CD4-positive, CD25-positive, alpha-beta regulatory T cell (primary cell): ENCODE data around the gene AKAP1. TPM values are rescaled to one million over a fixed set of nuclear protein-coding genes. Genes with fewer than 3 reads are reported as not detected.
A peak's percentile ranks its signal among the peaks of the same experiment; 100 is the strongest.

Experiments used
- ATAC-seq, 2 donors: fragments of 150-1000 bp; cut with Tn5 transposase; one replicate each; pipeline ENCODE4 v1.10.0; 2021; ENCODE audit warnings: low read depth in 2 of 2, moderate number of reproducible peaks in 2 of 2, moderate library complexity in 1 of 2
- DNase-seq, 3 donors: peaks; one replicate each; pipeline versions ENCODE4 v3.0.0 to v3.0.0-alpha.2; 2012 to 2022; ENCODE audit warnings: mixed read lengths in 1 of 3
- H3K27ac ChIP-seq: one replicate; pipeline ENCODE4 v1.7.0; 2013; ENCODE audit warnings: mild to moderate bottlenecking, low read length; ENCODE audit not compliant: insufficient read depth, poor library complexity, severe bottlenecking
- H3K27me3 ChIP-seq: one replicate; pipeline ENCODE4 v1.7.0; 2013; ENCODE audit warnings: low read length; ENCODE audit not compliant: control insufficient read depth, insufficient read depth
- H3K36me3 ChIP-seq: one replicate; pipeline ENCODE4 v1.7.0; 2013; ENCODE audit warnings: mild to moderate bottlenecking, low read length, moderate library complexity; ENCODE audit not compliant: control insufficient read depth, insufficient read depth
- H3K4me1 ChIP-seq: 2 replicates; pipeline ENCODE4 v1.7.0; 2013; ENCODE audit warnings: mild to moderate bottlenecking, low read length; ENCODE audit not compliant: insufficient read depth, control insufficient read depth, poor library complexity, severe bottlenecking
- H3K4me3 ChIP-seq: one replicate; pipeline ENCODE4 v1.7.0; 2013; ENCODE audit warnings: low read depth, mild to moderate bottlenecking, low read length, moderate library complexity
- H3K9me3 ChIP-seq, 2 experiments: 1 replicate in 1 of 2; 2 replicates in 1 of 2; pipeline ENCODE4 v1.7.0; 2013; ENCODE audit warnings: low read length in 2 of 2, mild to moderate bottlenecking in 1 of 2, moderate library complexity in 1 of 2; ENCODE audit not compliant: control insufficient read depth in 2 of 2
- H3K27ac Mint-ChIP-seq, 3 donors: one replicate each; pipeline ENCODE4 v1.8.0; 2020 to 2022; ENCODE audit warnings: mild to moderate bottlenecking in 3 of 3, mixed read lengths in 3 of 3, moderate library complexity in 2 of 3
- H3K27me3 Mint-ChIP-seq: one replicate; pipeline ENCODE4 v1.8.0; 2022; ENCODE audit warnings: mild to moderate bottlenecking, mixed read lengths
- H3K36me3 Mint-ChIP-seq: one replicate; pipeline ENCODE4 v1.8.0; 2020; ENCODE audit warnings: mixed read lengths
- H3K4me1 Mint-ChIP-seq, 4 donors: one replicate each; pipeline ENCODE4 v1.8.0; 2020 to 2022; ENCODE audit warnings: mixed read lengths in 4 of 4, mild to moderate bottlenecking in 1 of 4
- H3K4me3 Mint-ChIP-seq, 4 donors: one replicate each; pipeline ENCODE4 v1.8.0; 2020 to 2022; ENCODE audit warnings: mild to moderate bottlenecking in 4 of 4, mixed read lengths in 4 of 4, moderate library complexity in 3 of 4
- H3K9me3 Mint-ChIP-seq, 7 donors: one replicate each; pipeline ENCODE4 v1.8.0; 2020 to 2022; ENCODE audit warnings: mixed read lengths in 7 of 7, mild to moderate bottlenecking in 3 of 7, moderate library complexity in 2 of 7
- polyA plus RNA-seq, 4 donors: library from polyadenylated mRNA; unstranded; fragments of 300-500 nt; fragmentation: Illumina TruSeq; gene quantifications; one replicate each; pipeline ENCODE4 v1.2.3, GENCODE V29; 2021
- total RNA-seq: library from RNA; stranded (reverse); gene quantifications from one replicate; pipeline ENCODE4 v1.2.3, GENCODE V29; 2022

The AKAP1 gene
- total and polyA plus RNA-seq, 5 donors from 2014 or later = 9.8 to 27.8 (median 16.6) TPM

- H3K9me3 Mint-ChIP-seq = peaks cover 0 to 4% (median 0%) of the 10 kb centered on the region in 7 donors
- Histone ChIP-seq H3K36me3 (no peaks in the 10 kb centered on the region), H3K27ac (no peak overlapping the region), H3K4me1 (no peaks in the 10 kb centered on the region), H3K9me3 (no peaks in the 10 kb centered on the region), H3K27me3 (peaks cover 2% of the 10 kb centered on the region), H3K4me3 (no peak overlapping the region)
- H3K36me3 Mint-ChIP-seq = no peaks in the 10 kb centered on the region
- H3K27ac Mint-ChIP-seq = no peak overlapping the region
- H3K27me3 Mint-ChIP-seq = peaks cover 6% of the 10 kb centered on the region
- H3K4me1 Mint-ChIP-seq = no peaks in the 10 kb centered on the region
- H3K4me3 Mint-ChIP-seq = no peak overlapping the region
- no peak for DNase-seq
- ATAC-seq = no peak
Observed at GRCh38 chr17:57160624-57161023, 75.6 kb downstream of the AKAP1 start.

- no peak overlapping the region for H3K4me3 Mint-ChIP-seq
- no peaks in the 10 kb centered on the region for H3K36me3 Mint-ChIP-seq
- no peak overlapping the region for H3K27ac Mint-ChIP-seq
- H3K27me3 Mint-ChIP-seq = peaks cover 18% of the 10 kb centered on the region
- no peaks in the 10 kb centered on the region for H3K4me1 Mint-ChIP-seq
- Histone ChIP-seq H3K36me3 (no peaks in the 10 kb centered on the region), H3K4me1 (no peaks in the 10 kb centered on the region), H3K27ac (no peak overlapping the region), H3K9me3 (no peaks in the 10 kb centered on the region), H3K27me3 (peaks cover 5% of the 10 kb centered on the region), H3K4me3 (no peak overlapping the region)
- ATAC-seq = no peak
- no peak for DNase-seq
- peaks cover 0 to 5% (median 0%) of the 10 kb centered on the region in 7 donors for H3K9me3 Mint-ChIP-seq
Observed at GRCh38 chr17:57164814-57165213, 79.8 kb downstream of the AKAP1 start.

GRCh38 chr17:57165754-57166153, 80.7 kb downstream of the AKAP1 start:
- Mint-ChIP-seq H3K4me1 (no peaks in the 10 kb centered on the region), H3K27me3 (peaks cover 21% of the 10 kb centered on the region), H3K9me3 (peaks cover 0 to 5% (median 0%) of the 10 kb centered on the region in 7 donors), H3K4me3 (no peak overlapping the region), H3K27ac (peak overlapping the region in 1 of 3 donors; percentile 76), H3K36me3 (no peaks in the 10 kb centered on the region)
- DNase-seq = no peak
- peaks cover 5% of the 10 kb centered on the region for H3K27me3 ChIP-seq
- H3K4me1 ChIP-seq = no peaks in the 10 kb centered on the region
- H3K4me3 ChIP-seq = no peak overlapping the region
- no peak overlapping the region for H3K27ac ChIP-seq
- no peaks in the 10 kb centered on the region for H3K9me3 ChIP-seq
- ATAC-seq = no peak
- no peaks in the 10 kb centered on the region for H3K36me3 ChIP-seq

- no peak overlapping the region for H3K27ac Mint-ChIP-seq
- Histone ChIP-seq H3K36me3 (no peaks in the 10 kb centered on the region), H3K27ac (no peak overlapping the region), H3K4me1 (no peaks in the 10 kb centered on the region), H3K9me3 (no peaks in the 10 kb centered on the region), H3K27me3 (peaks cover 5% of the 10 kb centered on the region), H3K4me3 (no peak overlapping the region)
- DNase-seq (no peak), ATAC-seq (no peak)
- H3K9me3 Mint-ChIP-seq = peaks cover 0 to 5% (median 0%) of the 10 kb centered on the region in 7 donors
- no peaks in the 10 kb centered on the region for H3K36me3 Mint-ChIP-seq
- peaks cover 21% of the 10 kb centered on the region for H3K27me3 Mint-ChIP-seq
- no peak overlapping the region for H3K4me3 Mint-ChIP-seq
- H3K4me1 Mint-ChIP-seq = no peaks in the 10 kb centered on the region
Observed at GRCh38 chr17:57166803-57167202, 81.8 kb downstream of the AKAP1 start.

GRCh38 chr17:57168695-57169094, 83.6 kb downstream of the AKAP1 start:
- Histone ChIP-seq H3K4me1 (no peaks in the 10 kb centered on the region), H3K9me3 (no peaks in the 10 kb centered on the region), H3K27ac (no peak overlapping the region), H3K4me3 (no peak overlapping the region), H3K36me3 (no peaks in the 10 kb centered on the region), H3K27me3 (peaks cover 6% of the 10 kb centered on the region)
- no peaks in the 10 kb centered on the region for H3K4me1 Mint-ChIP-seq
- peaks cover 21% of the 10 kb centered on the region for H3K27me3 Mint-ChIP-seq
- DNase-seq (no peak), ATAC-seq (no peak)
- peaks cover 0 to 6% (median 0%) of the 10 kb centered on the region in 7 donors for H3K9me3 Mint-ChIP-seq
- H3K4me3 Mint-ChIP-seq = no peak overlapping the region
- H3K36me3 Mint-ChIP-seq = no peaks in the 10 kb centered on the region
- no peak overlapping the region for H3K27ac Mint-ChIP-seq

- DNase-seq = no peak
- H3K4me3 Mint-ChIP-seq = no peak overlapping the region
- H3K9me3 Mint-ChIP-seq = peaks cover 0 to 5% (median 0%) of the 10 kb centered on the region in 7 donors
- H3K27me3 Mint-ChIP-seq = peaks cover 24% of the 10 kb centered on the region
- H3K4me1 Mint-ChIP-seq = no peaks in the 10 kb centered on the region
- Histone ChIP-seq H3K27ac (no peak overlapping the region), H3K4me1 (no peaks in the 10 kb centered on the region), H3K36me3 (no peaks in the 10 kb centered on the region), H3K4me3 (no peak overlapping the region), H3K9me3 (no peaks in the 10 kb centered on the region), H3K27me3 (peaks cover 8% of the 10 kb centered on the region)
- ATAC-seq = no peak
- H3K27ac Mint-ChIP-seq = no peak overlapping the region
- no peaks in the 10 kb centered on the region for H3K36me3 Mint-ChIP-seq
Observed at GRCh38 chr17:57170866-57171265, 85.8 kb downstream of the AKAP1 start.

Other genes with a start within 250 kb of the AKAP1 start
- 58.3 TPM for gene TRIM25, start 171.2 kb upstream of the AKAP1 start, total RNA-seq
- gene TRIM25, start 171.2 kb upstream of the AKAP1 start, polyA plus RNA-seq = 1 to 10 TPM; 4.6 to 7.8 (median 5.7) TPM
- 19.3 TPM for gene COIL, start 124.2 kb upstream of the AKAP1 start, total RNA-seq
- 10 to 100 TPM; 15.4 to 21.4 (median 17.9) TPM for gene COIL, start 124.2 kb upstream of the AKAP1 start, polyA plus RNA-seq
- 14.5 TPM for gene SCPEP1, start 107.1 kb upstream of the AKAP1 start, total RNA-seq
- 10 to 100 TPM; 18.9 to 24.9 (median 23.3) TPM for gene SCPEP1, start 107.1 kb upstream of the AKAP1 start, polyA plus RNA-seq
- gene MSI2, start 171.3 kb downstream of the AKAP1 start, total RNA-seq = 177 TPM
- 1 to 10 TPM; 3.2 to 6.5 (median 3.3) TPM for gene MSI2, start 171.3 kb downstream of the AKAP1 start, polyA plus RNA-seq